ENCODE results near the gene HLA-DQB1.
"Not testable (repeated sequence)": the region's sequence is repeated elsewhere in the genome, so short reads cannot be mapped to it uniquely, and the experiment has no call there.

The HLA-DQB1 gene

GRCh38 chr6:32659856-32660595, 6.4 kb downstream of the HLA-DQB1 start:
- DNase-seq: no peak

DNA sequence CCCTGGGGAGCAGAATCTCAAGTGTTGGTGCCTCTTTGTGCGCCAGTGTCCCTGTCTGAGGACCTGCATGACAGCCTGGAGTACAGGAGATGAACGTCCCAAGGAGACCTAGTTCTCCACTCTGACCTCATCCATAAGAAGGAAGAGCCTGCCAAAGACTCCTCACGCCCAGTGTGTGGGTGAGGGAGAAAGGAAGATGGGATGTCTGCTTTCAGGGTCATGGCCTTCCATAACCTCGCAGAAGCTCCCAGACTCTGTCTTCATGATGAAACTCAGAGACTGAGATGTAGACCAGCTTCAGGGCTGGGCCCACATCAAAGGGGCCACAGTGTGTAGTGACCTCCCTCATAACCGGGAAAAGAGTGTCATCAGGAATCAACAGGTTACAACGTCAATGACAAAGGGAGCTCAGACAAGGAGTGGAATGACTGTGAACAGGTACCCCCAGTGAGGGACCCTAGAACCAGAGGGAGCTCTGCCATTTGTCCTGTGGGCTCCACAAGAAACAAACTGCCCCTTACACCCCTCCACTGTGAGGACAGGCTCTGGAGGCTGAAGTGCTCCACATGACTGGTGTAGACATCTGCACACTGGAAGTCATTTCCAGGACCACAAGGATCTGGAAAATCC, 8.1 kb downstream of the HLA-DQB1 start:
- no peak for DNase-seq

- not testable (repeated sequence) for DNase-seq
Observed at GRCh38 chr6:32657819-32658218, 8.6 kb downstream of the HLA-DQB1 start.

DNA sequence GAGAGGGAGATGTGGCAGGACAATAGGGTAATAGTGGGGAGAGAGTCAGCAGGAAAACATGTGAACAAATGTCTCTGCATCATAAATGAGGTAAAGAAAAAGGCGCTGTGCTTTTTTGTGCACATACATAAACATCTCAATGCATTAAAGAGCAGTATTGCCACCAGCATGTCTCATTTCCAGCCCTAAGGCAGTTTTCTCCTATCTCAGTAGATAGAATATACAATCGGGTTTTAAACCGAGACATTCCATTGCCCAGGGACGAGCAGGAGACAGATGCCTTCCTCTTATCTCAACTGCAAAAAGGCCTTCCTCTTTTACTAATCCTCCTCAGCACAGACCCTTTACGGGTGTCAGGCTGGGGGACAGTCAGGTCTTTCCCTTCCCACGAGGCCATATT, 9.1 kb downstream of the HLA-DQB1 start:
- DNase-seq: not testable (repeated sequence)

GRCh38 chr6:32655203-32655710, 11.2 kb downstream of the HLA-DQB1 start:
- no peak for DNase-seq

DNA sequence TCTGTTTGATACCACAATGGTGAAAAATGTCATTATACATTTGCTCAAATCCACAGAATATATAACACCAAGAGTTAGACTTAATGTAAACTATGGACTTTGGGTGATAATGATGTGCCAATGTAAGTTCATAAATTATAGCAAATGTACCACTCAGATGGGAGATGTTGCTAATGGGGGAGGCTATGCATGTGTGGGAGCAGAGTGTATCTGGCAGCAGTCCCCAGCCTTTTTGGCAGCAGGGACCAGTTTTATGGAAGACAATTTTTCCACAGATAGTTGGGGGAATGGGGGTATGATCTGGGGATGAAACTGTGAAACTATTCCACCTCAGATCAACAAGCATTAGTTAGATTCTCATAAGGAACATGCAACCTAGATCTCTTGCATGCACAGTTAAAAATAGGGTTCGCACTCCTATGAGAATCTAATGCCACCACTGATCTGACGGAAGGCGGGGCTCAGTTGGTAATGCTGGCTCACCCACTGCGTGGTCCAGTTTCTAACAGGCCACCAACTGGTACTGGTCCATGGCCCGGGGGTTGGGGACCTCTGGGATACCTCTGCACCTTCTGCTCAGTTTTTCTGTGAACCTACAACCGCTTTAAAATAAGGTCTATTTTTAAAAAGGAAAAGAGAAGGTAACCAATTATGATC, 21.3 kb downstream of the HLA-DQB1 start:
- no peak for DNase-seq

- DNase-seq: no peak
Observed at GRCh38 chr6:32643904-32644303, 22.6 kb downstream of the HLA-DQB1 start.

DNA sequence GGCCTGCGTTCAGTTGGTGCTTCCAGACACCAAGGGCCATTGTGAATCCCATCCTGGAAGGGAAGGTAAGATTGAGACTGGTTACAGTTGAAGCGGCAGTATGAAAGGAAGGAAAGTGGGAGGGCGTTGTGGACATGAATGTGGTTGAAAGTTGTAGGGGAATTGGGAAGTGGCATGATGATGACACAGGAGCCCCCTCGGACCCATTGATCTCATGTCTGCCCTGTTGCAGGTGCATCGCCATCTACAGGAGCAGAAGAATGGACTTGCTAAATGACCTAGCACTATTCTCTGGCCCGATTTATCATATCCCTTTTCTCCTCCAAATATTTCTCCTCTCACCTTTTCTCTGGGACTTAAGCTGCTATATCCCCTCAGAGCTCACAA, 23.7 kb downstream of the HLA-DQB1 start:
- DNase-seq: no peak

- not testable (repeated sequence) for DNase-seq
Observed at GRCh38 chr6:32641785-32642719, 24.4 kb downstream of the HLA-DQB1 start.

DNA sequence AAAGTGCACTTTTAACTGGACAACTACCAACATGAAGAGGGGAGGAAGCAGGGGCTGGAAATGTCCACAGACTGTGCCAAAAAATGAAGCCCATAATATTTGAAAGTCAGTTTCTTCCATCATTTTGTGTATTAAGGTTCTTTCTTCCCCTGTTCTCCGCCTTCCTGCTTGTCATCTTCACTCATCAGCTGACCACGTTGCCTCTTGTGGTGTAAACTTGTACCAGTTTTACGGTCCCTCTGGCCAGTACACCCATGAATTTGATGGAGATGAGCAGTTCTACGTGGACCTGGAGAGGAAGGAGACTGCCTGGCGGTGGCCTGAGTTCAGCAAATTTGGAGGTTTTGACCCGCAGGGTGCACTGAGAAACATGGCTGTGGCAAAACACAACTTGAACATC, 25.3 kb downstream of the HLA-DQB1 start:
- no peak for DNase-seq

- no peak for DNase-seq
Observed at GRCh38 chr6:32639440-32640394, 26.7 kb downstream of the HLA-DQB1 start.

- no peak for DNase-seq
Observed at GRCh38 chr6:32638532-32639219, 27.8 kb downstream of the HLA-DQB1 start.

GRCh38 chr6:32637883-32638282, 28.6 kb downstream of the HLA-DQB1 start:
- DNase-seq: no peak

- no peak for DNase-seq
Observed at GRCh38 chr6:32637219-32637880, 29.1 kb downstream of the HLA-DQB1 start, which contains the start of gene HLA-DQA1. Gene HLA-DQA1, plus strand, starts transcription at chr6:32637406. Its CDS starts 53 bp downstream, at chr6:32637459.

DNA sequence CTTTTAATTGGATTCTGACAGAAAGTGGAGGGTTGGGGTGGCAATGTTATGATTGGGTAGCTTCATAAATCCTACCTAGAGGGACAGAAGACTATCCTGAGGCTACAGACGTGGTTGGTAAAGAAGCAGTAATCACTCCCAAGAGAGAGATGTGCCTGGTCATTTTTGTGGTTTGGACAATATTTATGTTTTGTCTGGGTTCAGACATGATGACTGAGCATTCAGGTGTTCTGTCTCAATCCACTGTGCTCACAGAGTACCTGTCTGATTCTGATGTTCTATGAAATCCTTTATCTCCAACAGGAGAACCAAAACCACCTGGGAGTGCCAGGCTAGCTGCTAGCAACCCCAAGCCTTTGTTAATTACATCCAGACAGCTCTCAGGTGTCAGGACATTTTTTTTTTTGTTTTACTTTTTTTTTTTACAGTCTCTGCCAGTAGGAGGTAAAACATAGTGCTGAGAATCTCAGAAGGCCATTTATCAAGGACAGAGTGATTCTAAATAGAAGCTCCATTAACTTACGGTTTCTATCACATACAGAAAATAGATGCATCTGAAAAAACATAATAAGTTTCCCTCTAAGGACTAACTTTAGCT, 30.8 kb downstream of the HLA-DQB1 start:
- no peak for DNase-seq

DNA sequence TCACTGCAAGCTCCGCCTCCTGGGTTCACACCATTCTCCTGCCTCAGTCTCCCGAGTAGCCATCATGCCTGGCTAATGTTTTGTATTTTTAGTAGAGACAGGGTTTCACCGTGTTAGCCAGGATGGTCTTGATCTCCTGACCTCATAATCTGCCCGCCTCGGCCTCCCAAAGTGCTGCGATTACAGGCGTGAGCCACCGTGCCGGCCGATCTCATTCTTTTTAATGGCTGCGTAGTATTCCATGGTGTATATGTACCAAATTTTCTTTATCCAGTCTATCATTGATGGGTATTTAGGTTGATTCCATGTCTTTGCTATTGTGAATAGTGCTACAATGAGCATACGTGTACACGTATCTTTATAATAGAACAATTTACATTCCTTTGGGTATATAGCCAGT, 36.7 kb downstream of the HLA-DQB1 start:
- DNase-seq: not testable (repeated sequence)

DNA sequence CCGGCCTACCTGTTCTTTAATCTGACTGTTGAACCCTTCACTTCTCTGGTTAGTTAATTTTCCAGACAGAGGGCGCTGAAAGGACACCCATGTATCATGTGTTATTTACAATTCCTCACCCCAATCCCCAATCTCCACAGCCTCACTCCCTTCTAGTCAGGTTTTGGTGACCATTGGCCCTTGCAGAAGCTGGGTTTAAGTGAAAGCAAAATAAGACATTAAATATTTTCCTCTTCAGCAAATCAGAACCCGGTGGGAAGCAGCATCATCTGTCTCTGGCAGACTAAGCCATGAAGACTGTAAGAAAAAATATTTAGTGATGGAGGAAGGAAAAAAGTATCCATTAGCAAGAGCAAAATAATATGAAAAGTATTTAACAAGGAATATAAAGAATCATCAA, 38.6 kb downstream of the HLA-DQB1 start:
- no peak for DNase-seq

DNA sequence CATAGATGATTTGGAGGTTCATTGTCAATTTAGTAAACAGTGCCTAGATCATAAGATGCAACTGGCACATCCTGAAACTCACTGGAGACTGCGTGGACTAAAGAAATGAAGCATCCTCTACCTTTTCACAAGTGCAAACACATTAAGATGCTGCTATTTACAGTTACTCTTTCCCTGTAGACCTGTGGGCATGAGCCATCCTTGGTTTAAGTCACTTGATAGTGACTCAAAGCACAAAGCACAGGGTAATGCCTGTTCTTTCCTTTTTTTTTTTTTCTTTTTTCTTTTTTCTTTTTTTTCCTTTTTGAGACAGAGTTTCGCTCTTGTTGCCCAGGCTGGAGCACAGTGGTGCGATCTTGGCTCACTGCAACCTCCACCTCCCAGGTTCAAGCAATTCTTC, 39.2 kb downstream of the HLA-DQB1 start:
- DNase-seq: no peak

- no peak for DNase-seq
Observed at GRCh38 chr6:32625137-32625536, 41.3 kb downstream of the HLA-DQB1 start.

DNA sequence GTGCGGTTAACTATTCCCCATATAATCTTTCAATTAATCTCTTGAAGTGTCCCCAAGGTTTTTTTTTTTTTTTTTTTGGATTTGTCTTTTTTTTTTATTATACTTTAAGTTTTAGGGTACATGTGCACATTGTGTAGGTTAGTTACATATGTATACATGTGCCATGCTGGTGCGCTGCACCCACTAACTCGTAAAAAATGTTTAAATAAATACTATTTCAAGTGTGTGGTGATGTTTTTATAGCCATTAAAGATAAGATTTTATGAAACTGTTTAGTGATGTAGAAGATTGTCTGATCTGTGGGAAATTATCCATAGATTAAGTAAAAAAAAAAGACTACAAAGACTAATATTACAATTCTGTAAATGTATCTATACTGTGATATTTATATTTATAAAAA, 41.9 kb downstream of the HLA-DQB1 start:
- no peak for DNase-seq

Measured in SHP77 treated with DMSO at 0.1 percent for 48 hours (cell line).